Measurements from ENCODE around the gene ARL15.

Gene ARL15

GRCh38 chr5:54184806-54185205 is 125.6 kb downstream of the ARL15 start:
- TF ChIP-seq CTCF (conservative IDR thresholded peaks at IDR 0.05; ENCODE audit: low read length) (no peak), EZH2phosphoT487 (IDR thresholded peaks at IDR 0.05; ENCODE audit: borderline replicate concordance) (no peak)
- Histone ChIP-seq H3K79me2 (ENCODE audit: insufficient read depth, low read length) (no peaks in the 10 kb centered on the region), H3K4me1 (ENCODE audit: insufficient read depth, low read length, poor library complexity, severe bottlenecking) (no peaks in the 10 kb centered on the region), H3K9me2 (replicated peaks; ENCODE audit: low read depth, low read length) (no peaks in the 10 kb centered on the region), H3K36me3 (ENCODE audit: insufficient read depth, low read length) (no peaks in the 10 kb centered on the region), H2AFZ (ENCODE audit: low read length) (no peak overlapping the region), H3K27me3 (ENCODE audit: insufficient read depth, low read length, poor library complexity, severe bottlenecking) (no peaks in the 10 kb centered on the region), H4K20me1 (ENCODE audit: insufficient read depth, low read length, poor library complexity, severe bottlenecking) (no peaks in the 10 kb centered on the region), H3F3A (ENCODE audit: low read depth) (no peaks in the 10 kb centered on the region), H3K4me3 (ENCODE audit: low read length, poor library complexity, severe bottlenecking) (no peak overlapping the region), H3K4me2 (ENCODE audit: low read depth, low read length, poor library complexity, severe bottlenecking) (no peak overlapping the region), H3K9ac (ENCODE audit: low read depth, low read length, poor library complexity, severe bottlenecking) (no peak overlapping the region), H3K9me3 (ENCODE audit: insufficient read depth, low read depth, low read length) (no peaks in the 10 kb centered on the region)

GRCh38 chr5:54180630-54181031 is 129.7 kb downstream of the ARL15 start:
- no peak overlapping the region for H3K4me3 ChIP-seq (ENCODE audit: low read length, poor library complexity, severe bottlenecking)
- H3K27me3 ChIP-seq (ENCODE audit: insufficient read depth, low read length, poor library complexity, severe bottlenecking): no peaks in the 10 kb centered on the region
- H3K9me2 ChIP-seq (replicated peaks; ENCODE audit: low read depth, low read length): no peaks in the 10 kb centered on the region
- H3K4me1 ChIP-seq (ENCODE audit: insufficient read depth, low read length, poor library complexity, severe bottlenecking): no peaks in the 10 kb centered on the region
- TF ChIP-seq EZH2phosphoT487 (IDR thresholded peaks at IDR 0.05; ENCODE audit: borderline replicate concordance) (no peak), CTCF (conservative IDR thresholded peaks at IDR 0.05; ENCODE audit: low read length) (no peak)
- no peaks in the 10 kb centered on the region for H3K36me3 ChIP-seq (ENCODE audit: insufficient read depth, low read length)
- H3K4me2 ChIP-seq (ENCODE audit: low read depth, low read length, poor library complexity, severe bottlenecking): no peak overlapping the region
- no peaks in the 10 kb centered on the region for H3K79me2 ChIP-seq (ENCODE audit: insufficient read depth, low read length)
- no peaks in the 10 kb centered on the region for H4K20me1 ChIP-seq (ENCODE audit: insufficient read depth, low read length, poor library complexity, severe bottlenecking)
- no peak overlapping the region for H2AFZ ChIP-seq (ENCODE audit: low read length)
- no peaks in the 10 kb centered on the region for H3F3A ChIP-seq (ENCODE audit: low read depth)
- H3K9me3 ChIP-seq (ENCODE audit: insufficient read depth, low read depth, low read length): no peaks in the 10 kb centered on the region
- H3K9ac ChIP-seq (ENCODE audit: low read depth, low read length, poor library complexity, severe bottlenecking): no peak overlapping the region

GRCh38 chr5:54178991-54179390 is 131.4 kb downstream of the ARL15 start:
- no peaks in the 10 kb centered on the region for H3K36me3 ChIP-seq (ENCODE audit: insufficient read depth, low read length)
- no peaks in the 10 kb centered on the region for H3K9me2 ChIP-seq (replicated peaks; ENCODE audit: low read depth, low read length)
- no peaks in the 10 kb centered on the region for H3F3A ChIP-seq (ENCODE audit: low read depth)
- H3K27me3 ChIP-seq (ENCODE audit: insufficient read depth, low read length, poor library complexity, severe bottlenecking): no peaks in the 10 kb centered on the region
- no peak overlapping the region for H3K9ac ChIP-seq (ENCODE audit: low read depth, low read length, poor library complexity, severe bottlenecking)
- H4K20me1 ChIP-seq (ENCODE audit: insufficient read depth, low read length, poor library complexity, severe bottlenecking): no peaks in the 10 kb centered on the region
- no peak overlapping the region for H2AFZ ChIP-seq (ENCODE audit: low read length)
- H3K4me3 ChIP-seq (ENCODE audit: low read length, poor library complexity, severe bottlenecking): no peak overlapping the region
- no peaks in the 10 kb centered on the region for H3K4me1 ChIP-seq (ENCODE audit: insufficient read depth, low read length, poor library complexity, severe bottlenecking)
- no peaks in the 10 kb centered on the region for H3K79me2 ChIP-seq (ENCODE audit: insufficient read depth, low read length)
- no peak overlapping the region for H3K4me2 ChIP-seq (ENCODE audit: low read depth, low read length, poor library complexity, severe bottlenecking)
- H3K9me3 ChIP-seq (ENCODE audit: insufficient read depth, low read depth, low read length): no peaks in the 10 kb centered on the region
- TF ChIP-seq EZH2phosphoT487 (IDR thresholded peaks at IDR 0.05; ENCODE audit: borderline replicate concordance) (no peak), CTCF (conservative IDR thresholded peaks at IDR 0.05; ENCODE audit: low read length) (no peak)

Measured in Loucy (cell line).